Fibroblast of skin of right biceps (primary cell): ENCODE results near the gene SORCS3.

Source experiments
- DNase-seq: peaks from one replicate; pipeline ENCODE4 v3.0.0-alpha.2; 2013

SORCS3 gene

DNA sequence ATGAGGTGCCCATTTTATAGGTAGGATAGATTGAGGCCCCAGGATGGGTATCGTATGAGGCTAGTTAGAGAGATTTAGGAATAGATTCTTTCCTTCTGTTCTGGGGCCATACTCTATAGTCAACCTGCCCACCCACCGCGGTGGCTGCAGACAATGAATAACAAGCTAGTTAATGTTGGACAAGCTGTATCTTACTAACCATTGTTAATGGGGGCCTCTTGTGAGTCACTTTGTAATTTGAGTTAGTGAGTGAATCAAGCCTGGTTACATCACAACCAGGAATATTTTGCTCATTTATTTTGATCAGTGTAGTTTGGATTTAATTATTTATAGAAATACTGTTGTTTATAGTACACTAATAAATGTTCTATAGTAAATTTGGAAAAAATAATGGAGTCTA, 7.3 kb downstream of the SORCS3 start:
- no peak for DNase-seq

DNA sequence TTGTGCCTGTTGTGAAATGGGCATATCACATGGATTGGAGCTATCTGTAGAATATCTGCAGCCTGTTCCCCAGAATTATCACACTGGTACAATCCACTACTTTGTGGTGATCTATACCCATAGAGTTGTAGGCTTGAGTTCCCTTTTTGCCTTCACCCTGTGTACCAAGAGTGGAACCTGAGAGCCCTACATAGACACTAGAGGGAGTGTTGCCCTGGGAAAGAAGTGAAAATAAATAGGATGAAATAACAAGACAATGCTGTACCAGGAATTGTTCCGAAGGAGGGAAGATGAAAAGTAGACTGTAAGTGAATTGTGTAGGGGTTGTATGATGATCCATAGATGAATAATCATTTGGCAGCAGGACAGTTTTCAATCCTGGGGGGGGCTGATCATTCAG, 9.0 kb downstream of the SORCS3 start:
- DNase-seq = no peak

DNA sequence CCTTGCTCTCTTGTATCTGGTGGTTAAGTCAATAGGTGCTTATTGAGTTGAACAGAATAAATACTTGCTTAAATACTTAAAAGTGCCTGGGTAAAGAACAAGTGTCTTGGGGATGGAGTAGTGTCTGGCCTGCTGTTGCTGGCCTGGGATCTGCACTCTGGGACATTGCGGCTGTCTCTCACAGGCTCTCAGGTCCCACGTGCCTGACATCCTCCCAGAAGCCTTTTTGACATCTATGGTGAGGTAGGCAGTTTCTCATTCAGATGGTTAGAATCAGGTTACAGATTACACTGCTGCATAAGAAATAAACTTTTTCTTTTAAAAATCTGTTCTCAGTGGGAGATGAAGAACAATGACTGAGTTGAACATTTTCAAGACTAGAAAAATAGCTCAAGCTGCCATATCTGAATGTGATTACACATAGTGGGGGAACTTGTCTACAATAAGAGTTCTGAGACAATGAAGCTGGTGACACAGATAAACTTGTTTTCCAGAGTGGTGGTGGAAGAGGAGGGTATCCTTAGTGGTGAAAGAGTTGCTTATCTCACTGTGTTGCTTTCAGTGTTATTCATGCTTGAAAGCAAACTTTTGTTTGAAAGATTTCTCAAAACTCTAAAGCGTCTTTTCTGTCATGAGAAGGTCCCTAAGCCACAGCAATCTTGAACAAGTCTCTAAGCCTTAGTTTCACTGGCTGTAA, 9.7 kb downstream of the SORCS3 start:
- DNase-seq = no peak

DNA sequence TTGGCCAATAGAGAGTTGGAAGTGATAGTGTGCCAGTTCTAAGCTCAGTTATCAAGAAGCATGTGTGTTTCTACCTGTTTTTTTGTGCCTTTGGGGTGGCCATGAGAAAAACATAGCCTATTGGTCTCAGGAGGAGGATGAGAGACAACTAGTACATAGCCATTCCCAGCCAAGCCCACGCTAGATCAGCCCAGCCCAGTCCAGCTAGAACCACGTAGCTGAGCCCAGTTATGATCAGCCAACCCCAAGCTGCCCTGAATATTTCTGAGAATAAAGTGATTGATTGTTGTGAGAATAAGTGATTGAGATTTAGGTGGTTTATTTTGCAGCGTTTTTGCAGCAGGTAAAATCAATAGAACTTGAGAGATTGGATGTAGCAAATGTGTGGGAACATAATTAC, 15.9 kb downstream of the SORCS3 start:
- DNase-seq = no peak

DNA sequence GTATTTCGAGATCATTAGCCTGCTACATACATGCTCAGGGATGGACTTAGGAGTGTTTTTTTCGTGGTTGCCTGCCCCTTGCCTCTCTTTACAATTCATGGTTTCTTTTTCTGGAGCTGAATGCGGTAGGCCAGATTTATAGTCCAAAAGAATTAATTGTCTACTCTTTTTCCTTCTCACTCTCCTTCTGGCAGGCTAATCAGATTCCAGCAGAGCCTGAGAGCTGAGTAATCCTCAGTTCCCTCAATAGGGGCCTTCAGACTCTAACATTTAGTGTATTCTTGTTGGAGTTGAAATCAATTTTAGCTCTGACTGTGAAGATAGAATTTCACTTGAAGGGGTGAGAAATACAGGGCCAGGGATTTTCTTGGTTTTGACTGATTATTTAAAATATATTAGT, 16.4 kb downstream of the SORCS3 start:
- DNase-seq = peak; percentile 31

DNA sequence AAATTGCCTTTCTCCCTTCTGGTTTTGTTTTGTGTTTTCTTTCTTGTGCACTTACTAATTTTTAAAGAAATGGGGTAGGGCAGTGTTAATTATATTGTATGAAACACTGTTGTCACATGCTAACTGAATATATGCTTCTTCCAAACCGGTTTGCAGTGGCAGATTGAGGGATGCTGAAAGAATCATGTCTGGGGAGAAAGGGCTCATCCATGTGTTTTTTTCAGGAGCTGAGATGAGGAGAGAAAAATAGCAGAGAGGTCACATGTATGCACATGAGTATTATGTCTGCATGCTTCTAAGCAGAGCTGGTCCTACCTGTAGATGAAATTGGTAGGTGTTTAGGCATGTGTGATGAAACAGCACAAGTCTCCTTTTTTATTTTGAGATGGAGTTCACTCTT, 17.0 kb downstream of the SORCS3 start:
- DNase-seq = no peak

DNA sequence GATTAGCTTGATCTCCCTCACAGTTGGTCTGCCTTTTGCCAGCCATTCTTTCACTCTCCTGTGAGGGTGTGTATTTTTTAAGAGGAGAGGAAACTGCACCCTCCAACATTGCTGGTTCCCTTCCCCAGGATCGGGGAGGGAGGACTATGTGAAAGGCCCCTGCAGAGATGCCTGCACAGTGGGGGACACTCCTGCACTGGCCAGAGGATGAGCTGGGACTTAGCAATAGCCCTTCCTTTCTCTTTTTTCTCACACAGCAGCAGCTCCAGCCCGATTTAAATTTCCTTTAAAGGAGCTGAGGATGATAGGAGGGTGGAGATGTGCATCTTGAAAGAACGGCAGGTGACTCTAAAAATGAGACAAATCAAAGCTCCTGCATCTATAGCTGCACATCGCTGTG, 18.7 kb downstream of the SORCS3 start:
- no peak for DNase-seq

DNA sequence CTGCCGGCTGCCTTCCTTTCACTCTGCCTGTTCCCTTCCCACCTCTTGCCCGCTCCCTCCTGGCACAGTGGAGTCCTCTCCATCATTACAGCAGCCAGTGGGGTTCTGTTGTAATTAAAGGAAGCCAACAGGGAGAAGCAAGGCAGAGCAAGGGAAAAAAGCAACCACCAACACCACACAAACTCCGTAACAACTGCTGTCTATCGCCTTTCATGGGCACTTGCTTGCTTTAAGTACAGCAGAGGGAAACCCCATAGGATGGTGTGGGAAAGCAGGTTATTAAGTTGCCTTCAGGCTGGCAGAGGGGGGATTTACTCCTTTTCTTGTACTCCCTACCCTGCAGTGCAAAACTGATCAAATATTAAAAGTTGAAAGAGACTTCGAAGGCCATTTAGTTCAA, 22.0 kb downstream of the SORCS3 start:
- no peak for DNase-seq

DNA sequence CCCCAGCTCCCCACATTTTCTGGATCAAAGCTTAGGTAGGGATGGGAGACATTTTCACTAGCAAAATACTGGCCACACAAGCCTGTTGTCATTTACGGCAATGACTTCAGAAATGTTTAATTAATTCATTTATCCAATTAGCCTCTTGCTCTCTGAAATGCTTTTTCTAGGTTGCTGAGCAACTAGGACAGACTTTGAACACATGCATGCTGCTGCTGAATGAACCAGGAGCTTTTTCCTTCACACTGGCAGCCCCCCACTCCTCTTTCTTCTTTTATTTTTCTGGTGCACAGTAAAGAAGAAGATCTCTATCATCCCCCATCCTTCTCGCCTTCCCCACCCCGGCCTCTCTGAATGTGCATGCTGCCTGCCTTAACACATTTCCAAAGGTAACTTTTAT, 22.5 kb downstream of the SORCS3 start:
- no peak for DNase-seq

DNA sequence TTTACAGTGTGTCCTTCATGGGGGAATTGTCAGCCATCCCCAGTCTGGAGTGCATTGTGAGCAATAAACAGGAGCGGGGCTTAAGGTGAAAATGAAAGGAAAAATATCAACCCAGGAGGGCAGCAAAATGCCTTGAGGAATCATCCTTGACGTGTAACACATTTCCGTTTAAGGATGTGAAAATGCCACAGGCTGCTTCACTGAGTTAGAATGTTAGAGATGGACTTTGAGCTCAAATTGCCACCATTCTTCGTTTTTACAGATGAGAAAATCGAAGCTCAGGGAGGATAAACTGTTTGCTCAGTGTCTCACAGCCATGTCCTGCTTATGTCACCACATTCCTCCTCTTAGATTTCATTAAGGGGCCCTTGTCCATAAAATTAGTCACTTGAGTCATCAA, 23.1 kb downstream of the SORCS3 start:
- no peak for DNase-seq

DNA sequence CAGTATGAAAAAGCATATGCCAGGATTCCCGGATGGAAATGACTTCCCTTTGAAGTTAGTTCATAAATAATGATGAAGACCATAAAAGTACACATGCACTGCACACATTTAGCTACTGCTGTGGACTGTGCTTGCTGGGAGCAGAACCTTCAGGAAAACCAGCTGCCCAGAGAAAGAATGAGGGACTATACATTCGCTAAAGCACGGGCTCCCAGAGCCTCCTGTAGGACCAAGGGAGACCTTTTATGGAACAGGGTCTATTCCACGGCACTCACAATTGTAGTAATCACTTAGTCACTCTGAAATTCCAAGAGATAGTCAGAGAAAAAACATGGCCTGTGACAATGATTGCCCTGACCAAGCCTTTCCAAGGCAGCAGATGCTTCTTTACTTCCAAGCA, 24.1 kb downstream of the SORCS3 start:
- DNase-seq = no peak

DNA sequence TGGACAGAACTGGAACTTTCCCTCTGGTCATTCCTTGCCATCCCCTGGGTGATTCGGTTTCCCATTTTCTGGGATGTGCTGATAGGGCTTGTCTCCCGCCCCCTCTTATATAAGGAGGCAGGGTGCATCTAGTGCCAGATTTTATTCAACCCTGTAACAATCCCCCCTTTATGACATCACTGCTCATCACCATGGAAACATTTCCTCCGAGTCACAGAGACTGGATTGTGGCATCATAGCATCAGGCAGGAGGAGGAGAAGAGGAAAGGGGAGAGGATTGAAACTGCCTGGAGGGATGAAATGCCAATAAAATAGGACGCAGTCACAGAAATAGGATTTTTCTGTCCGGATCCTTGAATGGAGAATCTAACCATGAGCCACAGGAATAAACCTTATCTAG, 25.0 kb downstream of the SORCS3 start:
- no peak for DNase-seq

DNA sequence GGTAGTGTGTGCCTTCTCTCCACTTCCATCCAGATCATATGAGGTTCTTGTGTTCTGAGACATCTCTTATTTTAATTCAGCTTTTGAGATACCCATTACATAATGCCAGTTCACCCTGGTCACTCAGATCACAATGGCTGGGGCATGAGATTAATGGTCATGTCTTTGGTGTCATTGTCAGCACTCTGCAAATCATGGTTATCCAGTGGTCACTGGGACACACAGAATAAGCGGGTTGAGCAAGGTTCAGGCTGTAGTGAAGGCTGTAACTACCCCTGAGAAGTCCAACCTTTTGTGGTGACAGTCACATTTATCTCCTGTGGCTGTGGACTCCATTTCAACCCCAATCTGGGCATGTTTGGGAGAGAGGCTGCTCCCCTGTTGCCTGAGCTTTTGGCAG, 35.8 kb downstream of the SORCS3 start:
- no peak for DNase-seq

DNA sequence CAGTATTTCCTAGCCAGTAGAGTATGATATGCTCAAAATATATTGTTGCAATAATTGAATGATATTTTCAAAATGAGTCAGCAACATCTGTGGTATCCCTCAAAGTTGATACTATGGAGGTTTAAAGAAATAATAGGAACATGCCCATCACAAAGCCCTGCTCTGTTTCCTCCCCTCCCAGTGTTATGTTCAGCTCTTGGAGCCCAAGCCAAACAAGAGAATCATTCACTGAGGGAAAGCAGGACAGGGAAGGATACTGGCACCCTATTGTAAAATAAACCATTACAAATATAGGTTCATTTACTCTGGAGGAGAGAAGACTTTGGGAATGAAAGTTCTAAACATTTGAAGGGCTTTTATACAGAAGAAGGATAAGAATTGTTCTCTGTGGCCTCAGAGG, 37.6 kb downstream of the SORCS3 start:
- DNase-seq = no peak

DNA sequence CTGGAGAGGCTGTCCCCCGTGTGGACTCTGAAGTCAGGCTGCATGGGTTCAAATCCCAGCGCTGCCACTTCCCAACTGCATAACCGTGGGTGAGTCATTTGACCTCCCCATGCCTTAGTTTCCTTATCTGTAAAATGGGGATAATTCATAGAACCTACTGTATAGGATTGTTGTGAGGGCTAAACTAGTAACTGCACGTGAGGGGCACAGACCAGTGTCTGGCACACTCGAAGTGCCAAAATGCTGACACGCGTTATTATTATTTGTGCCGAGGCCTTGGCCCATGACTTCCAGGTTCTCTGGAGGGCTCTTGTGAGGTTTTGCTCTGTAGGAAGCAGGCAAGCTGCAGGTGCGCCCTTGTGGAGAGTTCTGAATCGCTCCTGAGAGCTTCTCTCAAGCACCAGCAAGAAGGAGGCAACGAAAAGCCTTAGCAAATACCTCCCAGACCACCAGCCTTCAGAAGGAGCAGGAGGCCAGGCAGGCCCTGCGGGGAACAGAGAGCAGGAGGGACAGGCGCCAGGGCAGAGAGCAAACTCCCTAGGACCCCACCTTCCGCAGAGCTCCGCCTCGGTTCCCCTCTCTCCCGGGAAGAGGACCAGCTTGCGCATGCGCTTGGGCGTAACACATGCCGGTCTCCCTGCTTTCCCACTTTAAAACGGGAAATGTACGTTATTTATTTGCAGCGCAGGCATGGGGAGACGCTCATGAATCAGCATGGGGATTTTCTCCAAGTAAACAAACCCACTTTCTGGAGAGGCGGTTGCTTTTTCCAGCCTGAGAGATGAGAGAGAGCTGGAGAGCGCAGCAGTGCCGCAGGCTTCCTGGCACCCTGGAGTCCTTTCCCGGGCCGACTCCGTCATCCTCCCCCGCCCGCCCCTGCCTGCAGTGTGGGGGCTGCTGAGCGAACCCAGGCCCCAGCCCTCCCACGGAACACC, 39.6 kb downstream of the SORCS3 start:
- DNase-seq = peak; percentile 30

DNA sequence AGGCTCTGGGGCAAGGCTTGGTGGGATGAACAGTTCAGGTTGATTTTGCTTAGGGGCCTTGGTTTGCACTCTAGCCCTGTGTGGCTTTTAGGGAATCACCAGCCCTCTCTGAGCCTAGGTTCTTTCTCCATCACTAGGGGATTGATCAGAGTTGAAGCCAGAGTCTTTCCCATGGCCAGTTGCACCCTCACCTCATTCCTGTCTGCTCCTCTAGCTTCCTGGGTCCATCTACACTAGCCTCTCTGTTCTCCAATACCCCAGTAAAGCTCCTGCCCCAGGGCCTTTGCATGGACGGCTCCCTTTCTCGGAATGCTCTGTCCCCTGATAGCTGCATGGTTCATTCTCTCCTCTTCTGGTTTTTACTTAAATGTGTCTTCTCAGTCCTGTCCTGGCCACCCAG, 40.4 kb downstream of the SORCS3 start:
- no peak for DNase-seq

DNA sequence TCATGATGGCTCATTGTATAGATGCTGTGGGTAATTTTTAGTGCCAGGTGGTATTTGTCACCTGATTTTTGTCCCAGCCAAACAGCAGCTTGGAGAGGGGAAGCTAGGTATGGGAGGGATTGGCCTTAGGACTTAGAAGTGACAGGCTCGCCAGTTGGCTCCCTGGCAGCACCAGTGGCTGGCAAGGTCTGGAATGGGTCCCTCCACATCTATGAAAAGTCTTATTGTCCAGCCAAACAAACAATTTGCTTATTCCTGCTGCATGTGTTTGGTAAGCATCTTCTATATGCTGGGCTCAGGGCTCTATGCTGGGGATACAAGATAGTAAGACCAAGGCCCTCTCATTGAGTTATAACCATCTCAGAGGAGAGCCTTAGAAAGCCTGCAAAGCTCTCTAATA, 42.5 kb downstream of the SORCS3 start:
- DNase-seq = no peak

DNA sequence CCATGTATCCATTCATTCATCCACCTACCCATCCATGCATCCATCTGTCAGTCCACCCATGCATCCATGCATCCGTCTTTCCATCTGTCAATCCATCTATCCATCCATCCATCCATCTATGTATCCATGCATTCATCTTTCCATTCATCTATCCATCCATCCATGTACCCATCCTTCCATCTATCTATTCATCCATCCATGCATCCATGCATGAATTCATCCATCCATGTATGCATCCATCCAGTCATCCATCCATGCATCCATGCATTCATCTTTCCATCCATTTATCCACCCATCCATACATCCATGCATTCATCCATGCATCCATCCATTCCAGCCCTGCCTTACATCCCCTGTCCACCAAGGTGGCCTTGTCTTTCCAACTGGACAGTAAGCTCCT, 45.7 kb downstream of the SORCS3 start:
- DNase-seq = no peak

DNA sequence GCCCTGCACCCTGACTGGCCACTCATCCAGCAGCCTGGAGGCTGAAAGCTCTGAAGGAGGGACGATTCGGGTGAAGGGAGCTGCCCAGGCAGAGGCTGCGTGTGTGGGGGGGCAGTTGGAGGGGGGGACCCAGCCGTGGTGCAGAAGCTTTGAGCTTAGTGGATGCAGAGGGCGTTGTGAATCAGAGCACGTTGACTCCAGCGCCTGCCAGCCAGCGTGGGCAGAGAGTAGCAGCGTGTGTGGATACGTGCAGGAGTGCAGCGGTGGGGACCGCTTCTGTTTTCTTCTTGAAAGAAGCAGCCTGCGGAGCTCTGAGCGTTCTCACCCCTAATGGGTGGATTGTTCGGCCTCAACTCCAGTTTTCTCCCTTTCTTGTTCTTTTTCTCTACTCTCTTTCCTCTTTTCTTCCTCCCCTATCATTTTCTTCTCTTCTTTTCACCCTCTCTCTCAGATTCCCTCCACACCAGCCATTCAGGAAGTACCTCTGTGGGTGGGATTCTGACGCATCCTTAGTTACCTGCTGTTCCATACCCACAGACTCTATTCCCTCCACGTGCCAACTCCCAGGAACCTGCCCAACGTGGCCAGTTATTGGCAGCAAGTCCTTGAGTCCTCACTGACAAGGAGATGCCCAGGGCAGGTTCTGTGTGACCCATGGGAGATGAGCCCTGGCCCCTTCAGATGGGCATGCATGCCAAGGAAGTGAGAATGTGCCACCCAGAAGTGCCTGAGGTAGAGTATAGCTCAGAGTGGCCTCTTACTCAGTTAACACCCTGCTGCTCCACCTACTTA, 47.4 kb downstream of the SORCS3 start:
- DNase-seq = no peak

DNA sequence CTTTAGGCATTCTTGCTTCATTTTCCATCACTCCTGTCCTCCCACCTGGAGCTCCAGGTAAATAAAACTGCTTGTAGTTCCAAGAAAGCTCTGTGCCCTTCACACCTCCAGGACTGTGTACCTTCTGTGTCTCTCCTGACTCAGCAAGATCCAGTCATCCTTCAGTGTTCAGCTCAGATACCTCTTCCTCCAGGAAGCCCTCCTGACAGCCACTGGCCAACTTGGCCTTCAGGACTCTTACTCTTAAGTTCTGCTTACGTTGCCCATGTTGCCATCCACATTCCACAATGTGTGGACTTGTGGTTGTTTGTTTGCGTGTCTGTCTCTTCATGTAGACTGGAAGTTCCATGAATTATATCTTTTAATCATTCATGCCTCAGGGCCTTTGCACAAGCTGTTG, 48.0 kb downstream of the SORCS3 start:
- no peak for DNase-seq

DNA sequence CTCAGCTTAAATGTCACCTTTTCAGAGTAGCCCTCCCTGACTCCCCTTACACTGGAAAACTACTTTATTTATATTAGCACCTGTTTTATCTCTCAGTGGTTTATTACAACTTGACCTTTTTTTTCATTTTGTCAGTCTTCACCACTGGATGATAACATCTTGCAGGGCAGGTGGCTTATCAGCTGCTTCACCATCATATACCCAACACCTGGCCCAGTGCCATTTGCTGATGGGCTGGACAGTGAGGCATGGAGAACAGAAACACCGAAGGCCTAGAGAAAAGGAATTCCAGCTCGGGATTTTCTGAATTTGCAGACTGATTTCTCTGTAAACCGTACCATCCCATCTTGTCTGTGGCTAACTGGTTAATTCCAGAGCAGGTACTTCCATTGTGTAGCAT, 48.5 kb downstream of the SORCS3 start:
- no peak for DNase-seq

DNA sequence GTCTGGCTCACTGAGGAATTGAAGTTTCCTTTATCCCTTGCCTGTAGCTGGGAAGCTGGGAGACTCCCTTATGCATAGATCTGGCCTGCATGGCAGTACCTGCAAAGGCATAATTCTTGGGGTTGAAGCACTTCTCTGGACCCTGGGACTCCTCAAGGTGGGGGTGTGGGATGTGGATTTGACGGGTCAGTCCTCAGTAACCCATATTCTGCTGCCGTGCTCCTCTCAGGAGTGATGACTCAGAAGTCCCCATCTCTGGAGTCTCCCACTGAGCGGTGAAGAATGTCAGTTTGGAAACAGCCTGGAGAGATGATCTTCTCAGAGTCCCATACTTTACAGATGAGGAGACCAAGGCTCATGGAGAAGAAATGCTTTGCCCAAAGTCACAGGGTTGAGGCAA, 49.0 kb downstream of the SORCS3 start:
- no peak for DNase-seq

DNA sequence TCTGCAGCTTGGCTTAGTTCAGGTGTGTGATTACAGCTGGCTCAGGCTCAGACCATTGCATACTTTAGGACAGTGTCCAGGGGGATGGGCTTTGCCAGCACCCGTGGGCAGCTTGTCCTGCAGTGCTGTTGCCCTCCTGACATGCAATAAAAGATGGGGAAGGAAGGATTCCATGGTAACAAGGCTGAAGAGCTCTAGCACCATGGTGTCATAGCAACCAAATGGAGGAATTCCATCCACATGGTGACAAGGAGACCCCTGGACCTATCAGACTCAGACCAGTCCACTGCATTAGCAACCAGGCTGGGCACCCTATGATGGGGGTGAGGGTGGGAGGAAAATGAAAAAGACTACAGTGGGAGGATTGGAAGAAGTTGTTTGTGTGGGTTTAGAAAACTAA, 49.9 kb downstream of the SORCS3 start:
- DNase-seq = no peak

DNA sequence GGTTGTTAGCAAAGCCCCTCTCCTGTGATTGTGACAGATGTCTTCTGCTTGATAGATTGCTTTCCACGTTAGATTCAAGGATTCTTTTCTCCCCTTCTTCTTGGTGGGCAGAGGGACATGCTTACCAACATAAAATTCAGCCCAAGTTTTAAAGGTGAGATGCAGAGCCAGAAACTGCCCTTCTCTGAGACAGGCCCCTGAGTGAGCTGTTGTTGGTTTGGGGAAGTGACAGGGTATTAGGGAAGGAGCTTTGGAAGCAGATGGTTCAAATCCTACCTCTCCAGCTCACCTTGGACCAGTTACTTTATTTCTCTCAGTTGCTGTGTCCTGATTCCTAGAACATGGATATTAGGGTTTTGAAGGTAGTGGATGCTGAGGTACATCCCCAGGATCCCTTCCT, 53.0 kb downstream of the SORCS3 start:
- DNase-seq = no peak
